ENCODE data around the gene IPO9.
"Not testable (repeated sequence)": the region's sequence is repeated elsewhere in the genome, so short reads cannot be mapped to it uniquely, and the experiment has no call there.

IPO9 gene

DNA sequence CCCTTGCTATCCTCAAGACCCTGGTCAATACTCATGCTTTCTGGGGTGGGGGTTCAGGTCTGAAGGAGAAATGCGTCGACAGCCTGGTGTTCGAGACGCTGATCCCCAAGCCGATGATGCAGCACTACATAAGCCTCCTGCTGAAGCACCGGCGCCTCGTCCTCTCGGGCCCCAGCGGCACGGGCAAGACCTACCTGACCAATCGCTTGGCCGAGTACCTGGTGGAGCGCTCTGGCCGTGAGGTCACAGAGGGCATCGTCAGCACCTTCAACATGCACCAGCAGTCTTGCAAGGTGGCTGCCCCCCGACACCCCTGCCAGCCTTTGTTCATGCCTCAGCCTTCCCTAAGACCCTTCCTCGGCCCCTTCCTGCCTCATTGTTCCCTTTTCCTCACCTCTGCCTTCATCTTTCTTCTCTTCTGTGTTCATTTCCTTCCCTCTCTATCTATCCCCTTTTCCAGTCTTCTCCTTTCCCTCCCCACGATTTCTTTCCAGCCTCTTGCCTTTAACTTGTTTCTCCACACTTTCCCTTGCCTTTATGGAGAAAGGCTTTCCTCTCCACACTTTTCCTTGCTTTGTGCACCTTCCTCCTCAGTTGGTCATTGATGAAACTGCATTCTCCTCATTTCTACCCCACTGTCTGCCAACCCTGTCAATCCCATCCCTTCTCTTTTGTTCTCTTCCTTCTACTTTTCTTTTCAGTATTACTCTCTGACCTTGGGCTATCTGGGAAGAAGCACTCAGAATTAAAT is 18.3 kb upstream of the IPO9 start:
- no peak for DNase-seq

DNA sequence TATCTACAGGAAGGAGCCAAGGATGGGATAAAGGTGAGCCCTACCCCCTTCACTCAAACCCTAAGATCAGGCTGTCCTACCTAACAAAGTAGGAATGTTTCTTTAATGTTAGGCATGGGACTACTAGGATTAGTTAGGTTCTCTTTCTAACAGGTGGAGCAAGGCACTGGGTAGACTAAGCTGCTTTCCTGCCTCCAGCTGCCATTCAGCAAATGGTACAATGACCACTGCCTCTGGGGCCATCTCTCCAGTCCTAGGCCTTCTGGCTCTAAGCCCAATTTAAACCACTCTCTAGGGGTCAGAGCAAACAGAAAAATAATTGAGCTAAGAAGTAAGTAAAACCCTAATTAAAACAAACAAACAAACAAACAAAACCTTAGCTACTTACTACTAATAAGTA is 15.7 kb upstream of the IPO9 start:
- DNase-seq, result no peak

DNA sequence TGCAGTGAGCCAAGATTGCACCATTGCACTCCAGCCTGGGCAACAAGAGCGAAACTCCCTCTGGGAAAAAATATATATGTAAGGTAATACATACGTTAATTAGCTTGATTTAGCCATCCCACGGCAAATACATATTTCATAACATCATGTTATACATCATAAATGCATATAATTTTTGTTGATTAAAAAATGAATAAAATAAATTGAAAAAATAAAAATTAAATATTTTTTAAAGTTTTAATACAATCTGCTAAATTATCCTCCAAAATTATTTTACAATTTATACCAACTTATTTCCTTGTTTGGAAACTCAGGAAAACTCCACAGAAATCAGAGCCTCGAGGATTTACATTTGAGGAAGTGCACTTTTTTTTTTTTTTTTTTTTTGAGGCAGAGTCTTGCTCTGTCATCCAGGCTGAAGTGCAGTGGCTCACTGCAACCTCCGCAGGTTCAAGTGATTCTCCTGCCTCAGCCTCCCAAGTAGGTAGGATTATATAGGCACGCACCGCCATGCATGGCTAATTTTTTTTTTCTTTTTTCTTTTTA is 12.6 kb upstream of the IPO9 start:
- DNase-seq, result no peak

DNA sequence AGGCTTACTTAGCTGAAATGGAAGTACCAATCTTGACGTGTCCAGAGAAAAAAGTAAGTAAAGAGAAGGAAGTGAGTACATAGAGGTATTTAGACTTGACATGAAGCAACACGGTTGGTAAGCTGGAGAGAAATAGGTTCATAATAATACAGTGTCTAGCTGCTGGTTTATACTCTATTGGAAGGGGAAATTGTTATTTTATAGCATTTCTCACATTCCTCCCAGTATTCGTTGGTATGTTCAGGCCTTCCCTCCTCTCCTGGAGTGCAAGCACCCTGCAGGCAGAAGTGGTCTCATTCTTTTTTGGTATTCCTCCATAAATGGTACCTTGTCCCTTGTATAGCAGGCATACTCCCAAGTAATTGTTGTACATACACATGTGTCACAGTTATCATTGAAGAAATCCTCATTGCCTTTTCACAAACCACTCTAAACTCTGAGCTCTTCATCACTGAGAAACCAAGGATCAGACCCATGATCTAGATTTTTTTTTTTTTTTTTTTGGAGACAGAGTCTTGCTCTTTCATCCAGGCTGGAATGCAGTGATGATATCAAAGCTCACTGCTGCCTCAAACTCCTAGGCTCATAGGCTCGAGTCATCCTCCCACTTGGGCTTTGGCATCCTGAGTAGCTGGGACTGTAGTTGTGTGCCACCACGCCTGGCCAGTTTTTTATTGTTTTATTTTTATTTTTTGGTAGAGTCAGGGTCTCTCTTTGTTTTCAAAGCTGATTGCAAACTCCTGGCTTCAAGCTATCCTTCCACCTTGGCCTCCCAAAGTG is 9.8 kb upstream of the IPO9 start:
- DNase-seq, result no peak

DNA sequence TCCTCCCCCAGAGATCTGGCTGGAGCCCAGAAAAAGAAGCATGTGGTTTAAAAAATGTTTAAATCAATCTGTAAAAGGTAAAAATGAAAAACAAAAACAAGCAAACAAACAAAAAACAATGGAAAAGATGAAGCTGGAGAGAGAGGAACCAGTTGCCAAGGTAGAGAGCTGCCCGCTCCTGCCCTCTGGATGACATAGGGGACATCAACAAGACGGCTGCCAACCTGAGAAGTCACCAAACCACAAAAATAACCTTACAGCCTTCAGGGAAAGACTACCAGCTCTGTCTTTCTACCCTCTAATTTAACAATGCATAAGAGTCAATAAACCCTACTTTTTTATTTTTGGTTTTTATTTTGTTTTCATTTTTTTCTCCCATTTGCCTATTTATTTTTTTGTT is 8.5 kb upstream of the IPO9 start:
- DNase-seq, result no peak

DNA sequence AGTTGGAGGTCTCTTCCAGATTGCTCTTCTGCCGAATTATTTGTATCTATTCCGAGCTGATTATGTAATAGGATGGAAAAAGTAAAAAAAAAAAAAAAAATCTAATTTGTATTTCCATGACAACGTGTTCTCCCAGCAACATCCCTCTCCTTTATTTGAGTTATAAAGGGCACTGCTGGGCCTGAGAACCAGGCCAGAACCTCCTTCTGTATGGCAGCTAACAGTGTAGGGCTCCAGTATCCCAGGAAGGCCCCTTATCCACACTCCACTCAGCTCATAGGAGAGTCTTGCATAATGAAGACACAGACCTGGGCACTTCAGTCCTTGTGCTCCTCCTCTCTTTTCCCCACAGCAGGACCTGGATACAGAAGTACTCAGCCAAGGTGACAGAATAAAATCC is 3.7 kb upstream of the IPO9 start:
- DNase-seq, result no peak

DNA sequence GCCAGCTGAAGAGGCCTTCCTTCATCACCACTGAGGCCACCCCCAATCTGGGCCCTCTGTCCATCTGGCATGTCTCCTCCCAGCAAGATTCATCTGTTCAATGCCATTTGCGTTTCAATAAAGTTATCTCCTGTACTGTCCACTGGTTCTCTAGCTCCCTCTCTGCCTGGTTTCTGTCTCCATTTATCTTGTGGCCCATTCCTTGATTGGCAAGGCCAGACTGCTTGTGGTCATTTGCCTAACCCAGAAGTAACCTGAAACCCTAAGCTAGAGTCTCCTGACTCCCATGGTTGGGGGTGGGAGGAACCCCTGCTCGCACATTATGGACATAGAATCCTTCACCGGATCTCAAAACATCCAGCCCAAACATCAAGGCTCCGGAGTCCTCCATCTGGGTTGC is 2.1 kb upstream of the IPO9 start:
- no peak for DNase-seq

DNA sequence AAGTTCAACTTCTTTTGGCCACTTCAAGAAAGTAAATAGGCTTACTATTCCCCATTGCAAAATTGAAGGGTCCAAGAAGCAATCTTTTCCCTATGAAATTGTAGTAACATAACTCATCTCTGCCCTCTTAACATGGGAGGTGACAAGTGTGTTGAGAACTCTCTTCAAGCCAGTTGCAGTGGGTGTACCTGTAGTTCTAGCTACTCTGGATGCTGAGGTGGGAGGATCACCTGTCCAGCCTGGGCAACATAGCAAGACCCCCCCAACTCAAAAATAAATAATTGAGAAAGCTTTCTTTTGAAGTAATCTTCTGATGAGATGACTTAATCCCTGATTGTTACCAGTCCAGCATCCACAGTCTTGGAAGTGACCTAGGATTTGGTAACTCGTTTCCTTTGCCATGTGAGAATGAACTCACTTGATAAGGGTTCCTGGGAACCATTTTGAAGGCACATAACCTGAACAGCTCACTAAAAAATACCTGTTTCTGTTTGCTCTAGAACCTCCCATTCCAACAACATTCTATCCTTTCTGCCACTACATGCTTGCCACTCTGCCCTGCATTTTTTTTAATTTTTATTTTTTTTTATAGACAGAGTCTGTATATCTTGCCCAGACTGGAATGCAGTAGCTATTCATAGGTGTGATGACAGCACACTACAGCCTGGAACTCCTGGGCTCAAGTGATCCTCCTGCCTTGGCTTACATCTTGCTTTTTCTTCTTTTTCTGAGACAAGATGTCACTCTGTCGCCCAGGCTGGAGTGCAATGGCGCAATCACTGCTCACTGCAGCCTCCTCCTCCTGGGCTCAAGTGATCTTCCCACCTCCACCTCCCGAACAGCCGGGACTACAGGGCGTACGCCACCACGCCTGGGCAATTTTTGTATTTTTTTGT is 1.4 kb upstream of the IPO9 start:
- DNase-seq, result no peak

DNA sequence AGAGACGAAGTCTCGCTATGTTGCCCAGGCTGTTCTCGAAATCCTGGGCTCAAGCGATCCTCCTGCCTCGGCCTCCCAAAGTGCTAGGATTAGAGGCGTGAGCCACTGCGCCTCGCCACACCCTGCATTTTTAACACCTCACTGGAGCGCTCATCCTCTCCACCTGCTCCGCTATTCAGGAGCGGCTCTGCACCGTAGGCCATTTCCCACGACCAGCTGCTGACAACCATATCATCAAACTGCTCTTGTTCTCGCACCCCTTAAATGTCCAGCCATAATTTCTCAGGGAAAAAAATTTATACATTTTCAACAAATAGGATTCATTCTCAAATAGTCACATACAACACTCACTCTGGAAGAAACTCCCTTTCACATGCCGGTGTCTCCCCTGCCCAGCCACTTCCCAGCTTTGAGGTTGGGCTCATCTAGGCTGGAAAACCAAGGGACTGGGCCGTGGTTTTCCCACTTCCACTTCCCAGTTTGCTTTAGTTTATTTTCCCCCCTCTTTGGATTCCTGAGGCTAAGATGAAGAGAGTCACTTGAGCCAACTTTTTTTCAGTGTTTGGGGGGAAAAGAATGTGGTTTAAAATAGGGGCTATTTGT is 639 bp upstream of the IPO9 start:
- no peak for DNase-seq

DNA sequence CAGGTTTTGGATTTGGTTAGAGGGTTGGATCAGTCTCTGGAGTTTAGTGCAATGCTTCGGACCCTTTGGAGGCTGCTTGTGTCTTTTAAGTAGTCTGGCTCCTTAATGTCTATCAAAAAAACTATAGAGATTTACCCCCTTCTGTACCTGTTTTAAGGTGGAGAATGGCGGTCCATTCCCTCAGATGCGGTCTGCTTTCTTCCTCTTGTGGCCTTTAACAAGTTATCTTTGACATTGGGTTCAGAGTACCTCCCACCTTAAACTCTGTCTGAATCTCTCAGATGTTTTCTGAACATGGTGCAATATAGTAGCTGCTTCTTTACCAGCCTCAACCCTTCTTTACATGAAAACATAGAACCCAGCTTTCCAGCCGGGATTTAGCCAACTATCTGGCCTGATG is 2.4 kb downstream of the IPO9 start:
- no peak for DNase-seq

DNA sequence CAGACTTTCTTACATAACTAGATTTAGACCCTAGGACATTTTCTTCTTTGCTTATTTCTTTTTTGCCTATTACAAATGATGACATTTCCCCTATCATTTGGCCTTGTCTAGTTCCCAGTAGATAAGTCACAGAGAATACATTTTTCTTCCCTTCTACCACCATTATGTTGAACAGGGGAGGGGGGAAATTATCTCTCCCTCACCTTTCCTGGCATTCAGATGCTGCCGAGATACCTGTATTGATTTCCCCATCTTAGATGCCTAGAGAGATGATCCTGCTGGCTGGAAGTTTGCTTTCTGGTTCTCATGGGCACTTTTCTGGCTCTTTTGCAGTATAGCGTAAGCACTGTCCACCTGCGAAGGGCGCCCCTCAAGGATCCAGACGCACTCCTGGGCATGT is 5.7 kb downstream of the IPO9 start:
- DNase-seq, result no peak

DNA sequence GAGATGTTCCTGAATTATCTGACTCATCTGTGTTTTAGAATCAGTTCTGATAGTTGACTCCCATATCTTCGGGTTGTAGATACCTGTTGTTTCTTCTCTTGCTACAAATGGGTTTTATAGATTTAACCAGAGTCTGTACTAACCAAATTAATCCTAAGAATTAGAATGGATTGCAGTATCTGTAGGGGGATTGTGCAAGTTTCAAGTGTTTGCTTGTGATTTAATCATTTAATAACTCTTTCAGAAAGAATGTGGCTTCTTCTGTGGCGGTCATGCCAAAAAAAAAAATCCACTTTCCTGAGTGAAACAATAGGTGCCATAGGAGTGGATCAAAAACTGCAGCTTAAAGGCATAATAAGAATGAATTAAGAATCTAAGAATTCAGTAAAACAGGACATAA is 9.4 kb downstream of the IPO9 start:
- DNase-seq, result no peak

DNA sequence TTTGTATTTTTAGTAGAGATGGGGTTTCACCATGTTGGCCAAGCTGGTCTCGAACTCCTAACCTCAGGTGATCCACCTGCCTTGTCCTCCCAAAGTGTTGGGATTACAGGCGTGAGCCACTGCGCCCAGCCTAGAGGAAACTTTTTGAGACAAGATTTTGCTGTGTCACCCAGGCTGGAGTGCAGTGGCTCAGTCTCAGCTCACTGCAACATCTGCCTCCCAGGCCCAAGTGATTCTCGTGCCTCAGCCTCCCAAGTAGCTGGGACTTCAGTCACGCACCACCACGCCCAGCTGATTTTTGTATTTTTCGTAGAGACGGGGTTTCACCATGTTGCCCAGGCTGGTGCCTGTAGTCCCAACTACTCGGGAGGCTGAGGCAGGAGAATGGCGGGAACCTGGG is 10.1 kb downstream of the IPO9 start:
- not testable (repeated sequence) for DNase-seq

DNA sequence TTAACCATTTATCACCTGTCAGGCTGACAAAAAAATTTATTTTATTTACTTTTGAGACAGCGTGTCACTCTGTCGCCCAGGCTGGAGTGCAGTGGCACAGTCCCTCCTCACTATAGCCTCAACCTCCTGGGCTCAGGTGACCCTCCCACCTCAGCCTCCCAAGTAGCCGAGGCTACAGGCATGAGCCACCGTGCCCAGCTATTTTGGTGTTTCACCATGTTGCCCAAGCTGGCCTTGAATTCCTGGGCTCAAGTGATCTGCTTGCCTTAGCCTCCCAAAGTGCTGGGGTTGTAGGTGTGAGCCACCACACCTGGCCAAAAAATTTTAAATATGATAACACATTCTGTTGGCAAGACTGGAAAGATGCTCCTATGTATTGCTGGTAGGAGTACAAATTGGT is 11.1 kb downstream of the IPO9 start:
- DNase-seq, result no peak

DNA sequence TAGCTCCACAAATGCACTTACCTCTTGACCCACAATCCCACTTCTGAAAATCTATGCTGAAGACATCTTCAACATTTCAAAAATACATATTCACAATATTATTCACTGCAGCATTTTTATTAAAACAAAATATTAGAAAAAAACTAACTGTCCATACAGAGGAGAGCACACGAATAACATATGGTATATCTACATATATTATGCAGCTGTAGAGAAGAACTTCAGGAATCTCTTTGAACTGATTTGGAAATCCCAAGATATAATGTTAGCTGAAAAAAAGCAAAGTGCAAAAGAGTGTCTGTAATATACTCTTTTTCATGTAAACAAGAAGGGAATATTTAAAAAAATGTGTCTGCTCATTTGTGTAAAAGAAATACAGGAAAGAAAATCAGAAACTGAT is 11.5 kb downstream of the IPO9 start:
- no peak for DNase-seq

DNA sequence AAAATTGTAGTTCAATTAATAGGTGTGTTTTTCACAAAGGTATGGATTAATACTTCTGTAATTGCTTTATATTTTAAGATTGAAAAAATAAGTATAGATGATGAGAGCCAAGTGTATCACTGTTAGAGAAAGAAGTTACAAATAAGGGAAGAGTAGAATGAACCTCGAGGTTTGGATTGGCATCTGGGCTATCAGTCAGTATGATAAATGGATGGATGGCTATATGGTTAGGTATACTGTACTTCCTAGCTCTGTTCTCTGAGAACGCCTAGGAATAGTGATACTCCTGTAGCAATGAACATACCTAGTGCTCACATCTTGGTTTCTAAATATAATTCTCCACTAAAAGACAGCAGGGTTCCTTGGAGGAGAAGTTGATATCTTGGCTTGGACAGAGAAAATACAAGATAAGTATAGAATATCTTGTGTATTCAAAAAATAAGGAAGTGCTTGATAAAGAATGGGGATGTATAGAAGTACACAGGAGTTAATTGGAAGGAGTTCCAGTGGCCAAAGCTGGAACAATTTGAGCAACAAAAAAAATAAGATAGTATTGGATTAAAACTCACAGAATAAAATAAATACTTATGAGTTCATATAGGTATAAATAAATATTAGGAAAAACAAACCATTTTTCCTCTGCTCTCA is 12.4 kb downstream of the IPO9 start:
- DNase-seq, result no peak

DNA sequence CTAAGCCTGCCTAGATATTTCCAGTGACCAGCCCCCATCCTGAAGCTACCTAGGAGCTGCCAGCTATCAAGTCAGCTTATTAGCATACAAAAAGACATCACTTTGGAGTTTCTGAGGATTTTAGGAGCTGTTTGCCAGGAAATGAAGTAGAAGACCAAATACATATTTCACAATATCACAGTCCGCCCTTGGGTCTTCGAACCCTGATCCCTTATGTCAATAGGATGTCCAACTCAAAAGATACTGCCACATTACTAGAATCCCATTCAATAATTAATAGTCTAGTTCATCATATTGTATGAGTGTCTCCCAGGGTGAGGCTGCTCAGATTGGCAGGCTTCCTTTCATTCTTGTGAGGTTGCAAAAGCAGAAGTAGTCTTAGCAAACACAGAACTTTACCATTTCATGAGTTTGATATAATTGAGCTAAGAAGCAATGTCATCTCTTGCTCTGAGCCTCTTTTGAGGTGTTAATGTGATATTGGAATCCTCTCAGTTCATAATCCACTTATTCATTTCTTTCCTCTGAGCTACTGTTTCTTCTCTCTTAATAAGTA is 13.6 kb downstream of the IPO9 start:
- DNase-seq, result no peak

DNA sequence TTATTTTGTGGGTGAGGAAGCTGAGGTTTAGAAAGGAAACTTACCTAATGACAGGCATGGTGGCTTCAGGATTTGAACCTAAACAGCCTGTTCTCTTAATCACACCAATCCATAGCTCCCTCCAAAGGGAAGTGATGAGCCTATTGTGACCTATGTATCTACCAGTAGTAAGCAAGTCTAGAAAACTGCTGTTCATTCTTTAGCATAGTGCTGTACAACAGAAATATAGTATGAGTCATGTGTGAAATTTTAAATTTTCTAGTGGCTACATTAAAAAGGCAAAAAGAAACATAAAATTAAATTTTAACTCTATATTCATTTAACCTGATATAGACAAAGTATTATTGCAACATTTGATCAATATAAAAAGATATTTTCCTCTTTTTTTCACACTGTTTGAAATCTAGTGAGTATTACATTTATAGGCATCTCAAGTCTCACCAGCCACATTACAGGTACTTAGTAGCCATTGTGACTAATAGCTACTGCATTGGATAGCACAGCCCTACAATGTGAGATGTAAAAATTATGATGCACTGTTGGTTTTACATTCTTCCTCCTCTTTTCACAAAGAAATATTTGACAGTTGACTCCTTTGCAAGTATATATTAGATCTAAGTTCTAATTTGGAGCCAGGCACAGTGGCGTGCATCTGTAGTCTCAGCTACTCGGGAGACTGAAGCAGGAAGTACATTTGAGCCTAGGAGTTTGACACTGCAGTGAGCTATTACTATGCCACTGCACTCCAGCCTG is 16.6 kb downstream of the IPO9 start:
- DNase-seq, result no peak

DNA sequence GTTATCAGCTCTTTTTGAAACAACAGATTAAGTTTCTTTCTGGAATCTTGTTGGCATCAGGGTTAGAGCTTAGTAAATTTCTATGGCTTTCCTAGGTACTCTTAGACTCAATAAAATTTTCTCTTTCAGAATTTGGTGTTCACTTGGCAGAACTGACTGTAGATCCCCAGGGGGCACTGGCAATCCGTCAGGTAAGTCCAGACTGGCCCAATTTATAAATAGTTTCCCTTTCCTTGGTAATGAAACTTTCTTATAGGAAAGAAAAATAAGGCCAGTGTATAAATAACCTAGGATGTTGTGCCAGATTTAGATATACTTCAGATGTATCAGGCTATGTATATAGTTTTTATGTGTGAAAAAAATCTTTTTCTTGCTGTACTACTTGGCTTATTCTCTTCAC is 18.2 kb downstream of the IPO9 start:
- no peak for DNase-seq

DNA sequence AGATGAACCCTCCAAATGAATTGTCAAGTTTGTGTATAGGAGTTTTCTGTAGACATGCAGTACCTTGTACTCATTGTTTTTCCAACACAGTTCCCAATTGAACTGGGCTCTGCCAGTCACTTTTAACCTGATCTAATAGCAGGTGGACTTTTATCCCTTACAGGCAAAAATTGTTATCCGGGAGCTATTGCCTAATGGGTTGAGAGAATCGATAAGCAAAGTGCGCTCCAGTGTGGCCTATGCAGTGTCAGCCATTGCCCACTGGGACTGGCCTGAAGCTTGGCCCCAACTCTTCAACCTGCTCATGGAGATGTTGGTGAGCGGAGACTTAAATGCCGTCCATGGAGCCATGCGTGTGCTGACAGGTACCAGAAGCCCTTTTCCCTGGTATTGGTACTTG is 19.3 kb downstream of the IPO9 start:
- no peak for DNase-seq

DNA sequence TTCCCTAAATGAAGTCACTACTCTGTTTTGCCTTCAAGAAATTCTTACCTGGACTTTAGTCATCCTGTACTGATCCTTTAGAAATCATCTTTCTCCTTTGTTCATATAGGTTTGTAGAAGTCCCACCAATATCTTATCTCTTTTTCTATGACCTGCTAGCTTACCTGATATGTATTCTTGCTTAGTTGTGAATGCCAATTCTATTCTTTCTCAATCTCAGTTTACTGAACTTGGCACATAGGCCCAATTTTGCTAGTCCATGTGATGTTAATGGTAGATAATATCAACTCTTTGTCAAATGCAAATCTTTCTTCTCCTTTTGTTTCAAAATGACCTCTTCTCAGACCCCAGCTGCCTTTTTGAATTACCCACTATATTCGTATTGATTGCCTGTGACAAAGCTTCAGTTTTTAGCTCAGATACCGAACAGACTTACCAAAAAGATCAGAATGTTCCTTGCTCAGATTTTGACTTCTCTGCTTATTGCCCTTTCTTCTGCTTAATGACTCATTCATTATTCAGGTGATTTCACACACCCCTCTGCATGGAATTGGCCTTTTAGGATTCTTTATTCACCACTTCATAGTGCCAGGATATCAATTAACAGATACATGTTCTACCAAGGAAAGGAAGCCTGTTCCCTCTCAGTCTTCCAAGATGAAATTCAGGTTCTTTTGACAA is 20.6 kb downstream of the IPO9 start:
- DNase-seq, result no peak

All from activated CD8-positive, alpha-beta memory T cell treated with anti-CD3 and anti-CD28 coated beads for 24 hours (primary cell).